NCI-H345 (cell line): ENCODE measurements around the gene ZNF569.
A peak's percentile ranks its signal among the peaks of the same experiment; 100 is the strongest.
"Not testable (repeated sequence)": the region's sequence is repeated elsewhere in the genome, so short reads cannot be mapped to it uniquely, and the experiment has no call there.

Experiments used
- DNase-seq: peaks from one replicate; lab custom pipeline; 2025; lab: John Stamatoyannopoulos, UW

ZNF569 gene

GRCh38 chr19:37401078-37401477, 66.2 kb downstream of the ZNF569 start:
- no peak for DNase-seq

- not testable (repeated sequence) for DNase-seq
These were observed 75.8 kb downstream of the ZNF569 start for GRCh38 chr19:37391399-37391798.

DNA sequence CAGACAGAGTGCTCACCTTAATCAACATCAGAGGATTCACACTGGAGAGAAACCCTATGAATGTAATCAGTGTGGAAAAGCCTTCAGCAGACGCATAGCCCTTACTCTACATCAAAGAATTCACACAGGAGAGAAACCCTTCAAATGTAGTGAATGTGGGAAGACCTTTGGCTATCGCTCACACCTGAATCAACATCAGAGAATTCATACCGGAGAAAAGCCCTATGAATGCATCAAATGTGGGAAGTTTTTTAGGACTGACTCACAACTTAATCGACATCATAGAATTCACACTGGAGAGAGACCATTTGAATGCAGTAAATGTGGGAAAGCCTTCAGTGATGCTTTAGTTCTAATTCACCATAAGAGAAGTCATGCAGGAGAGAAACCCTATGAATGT, 78.0 kb downstream of the ZNF569 start:
- DNase-seq = no peak

GRCh38 chr19:37370880-37371661, 96.2 kb downstream of the ZNF569 start, which contains the start of gene ZNF527:
Gene ZNF527 (plus strand): TSS chr19:37371099. CDS start chr19:37374199, 3,100 bp downstream.
- peak; percentile 100 for DNase-seq

DNA sequence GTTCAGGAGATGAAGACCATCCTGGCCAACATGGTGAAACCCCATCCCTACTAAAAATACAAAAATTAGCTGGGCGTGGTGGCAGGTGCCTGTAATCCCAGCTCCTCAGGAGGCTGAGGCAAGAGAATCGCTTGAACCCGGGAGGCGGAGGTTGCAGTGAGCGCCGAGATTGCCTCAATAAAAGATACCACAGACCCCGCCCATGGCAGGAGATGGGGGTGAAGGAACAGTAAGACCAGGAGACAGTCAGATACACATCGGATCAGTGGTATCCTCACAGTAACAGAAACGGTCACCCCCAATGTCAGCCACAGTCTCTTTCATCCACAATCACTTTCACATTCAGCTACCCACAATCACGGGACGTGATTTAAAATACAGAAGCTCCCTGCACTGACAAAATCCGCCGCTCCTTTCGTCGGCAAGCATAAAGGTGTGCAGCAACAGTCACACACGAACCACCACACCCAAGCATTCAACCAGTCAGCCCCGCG, 96.8 kb downstream of the ZNF569 start:
- DNase-seq = peak; percentile 68

DNA sequence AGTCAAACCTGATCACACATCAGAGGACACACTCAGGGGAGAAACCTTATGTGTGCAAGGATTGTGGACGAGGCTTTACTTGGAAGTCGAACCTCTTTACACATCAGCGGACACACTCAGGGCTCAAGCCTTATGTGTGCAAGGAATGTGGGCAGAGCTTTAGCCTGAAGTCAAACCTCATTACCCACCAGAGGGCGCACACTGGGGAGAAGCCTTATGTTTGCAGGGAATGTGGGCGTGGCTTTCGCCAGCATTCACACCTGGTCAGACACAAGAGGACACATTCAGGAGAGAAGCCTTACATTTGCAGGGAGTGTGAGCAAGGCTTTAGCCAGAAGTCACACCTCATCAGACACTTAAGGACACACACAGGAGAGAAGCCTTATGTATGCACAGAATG, 104.5 kb downstream of the ZNF569 start:
- peak; percentile 9 for DNase-seq

DNA sequence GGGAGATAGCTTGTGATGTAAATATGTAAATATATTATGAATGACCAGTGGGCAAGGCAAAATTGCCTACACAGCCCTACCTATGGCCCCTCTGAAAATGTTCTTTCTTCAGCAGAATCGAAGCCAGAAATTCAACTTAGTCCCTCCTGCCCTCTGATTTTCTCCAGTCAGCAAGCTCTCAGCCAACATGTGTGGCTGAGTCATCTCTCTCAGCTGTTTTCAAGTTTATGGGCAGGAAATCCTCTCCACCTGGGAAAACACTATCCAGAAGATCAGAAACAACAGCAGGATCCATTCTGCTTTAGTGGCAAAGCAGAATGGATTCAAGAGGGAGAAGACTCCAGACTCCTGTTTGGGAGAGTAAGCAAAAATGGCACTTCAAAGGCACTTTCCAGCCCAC, 105.2 kb downstream of the ZNF569 start:
- DNase-seq = no peak
